AG04450 (cell line): ENCODE data around the gene OSBPL10. TPM values are rescaled to one million over a fixed set of nuclear protein-coding genes. Genes with fewer than 3 reads are reported as not detected.

Source experiments
- CTCF ChIA-PET: fragments of 300-600, 350-600 bp; formaldehyde crosslinking; extraction: SDS; loops from one replicate; lab custom pipeline; 2022; ENCODE audit warnings: antibody characterized with exemption, inconsistent platforms; lab: Charles Lee
- POLR2A ChIA-PET: fragments of 350-600 bp; formaldehyde crosslinking; extraction: SDS; loops from one replicate; lab custom pipeline; 2021; ENCODE audit warnings: antibody characterized with exemption, inconsistent platforms; lab: Yijun Ruan, JAX
- DNase-seq: peaks from one replicate; pipeline ENCODE4 v3.0.0-alpha.2; 2011; ENCODE audit warnings: low read depth, low spot score
- H3K27ac ChIP-seq: one replicate; pipeline ENCODE4 v1.5.1; 2012; ENCODE audit warnings: low read depth, low read length, control low read depth
- H3K27me3 ChIP-seq: one replicate; pipeline ENCODE4 v1.6.0; 2012; ENCODE audit warnings: low read length; ENCODE audit not compliant: control insufficient read depth, insufficient read depth
- H3K4me3 ChIP-seq: 2 replicates; pipeline ENCODE4 v1.5.1; 2011; ENCODE audit warnings: mild to moderate bottlenecking, low read depth, low read length, control low read depth
- H3K9me3 ChIP-seq: 2 replicates; pipeline ENCODE4 v1.5.1; 2012; ENCODE audit warnings: low read length; ENCODE audit not compliant: control insufficient read depth, insufficient read depth
- polyA plus RNA-seq: library from polyadenylated mRNA; depleted of rRNA; stranded (reverse); fragments of >200 nt; gene quantifications from 2 replicates; pipeline ENCODE4 v1.2.3, GENCODE V29; 2011
- TF ChIP-seq, protein P1 (sequence below): IDR thresholded peaks from 2 replicates; pipeline ENCODE4 v1.5.1; 2011; ENCODE audit warnings: low read depth, low read length, control low read depth, inconsistent platforms

The OSBPL10 gene
- polyA plus RNA-seq, 1 experiment = 13.2 TPM

DNA sequence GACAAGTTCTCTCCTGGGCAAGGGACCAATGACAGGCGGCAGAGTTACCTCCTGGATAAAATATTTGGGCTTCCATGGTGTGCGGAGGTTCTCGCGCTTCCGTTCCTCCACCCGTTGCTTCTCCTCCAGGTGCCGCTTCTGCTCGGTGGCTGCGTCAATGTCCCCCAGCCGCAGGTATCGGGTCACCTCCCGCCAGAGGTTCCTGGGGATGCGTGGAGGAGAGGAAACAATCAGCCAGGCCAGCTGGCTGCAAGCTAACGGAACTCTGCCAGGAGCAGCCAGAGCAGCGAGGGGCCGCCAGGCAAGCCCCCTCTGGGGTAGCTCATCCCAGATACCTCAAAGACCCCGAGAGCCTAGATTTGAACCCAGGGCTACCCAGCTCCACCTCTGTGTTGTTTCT is 317.0 kb downstream of the OSBPL10 start:
- DNase-seq = no peak
- Histone ChIP-seq H3K27ac (no peak overlapping the region), H3K9me3 (no peaks in the 10 kb centered on the region), H3K27me3 (no peaks in the 10 kb centered on the region), H3K4me3 (no peak overlapping the region)
- ChIA-PET POLR2A (no interaction called here), CTCF (no interaction called here)
- TF ChIP-seq, protein P1, sequence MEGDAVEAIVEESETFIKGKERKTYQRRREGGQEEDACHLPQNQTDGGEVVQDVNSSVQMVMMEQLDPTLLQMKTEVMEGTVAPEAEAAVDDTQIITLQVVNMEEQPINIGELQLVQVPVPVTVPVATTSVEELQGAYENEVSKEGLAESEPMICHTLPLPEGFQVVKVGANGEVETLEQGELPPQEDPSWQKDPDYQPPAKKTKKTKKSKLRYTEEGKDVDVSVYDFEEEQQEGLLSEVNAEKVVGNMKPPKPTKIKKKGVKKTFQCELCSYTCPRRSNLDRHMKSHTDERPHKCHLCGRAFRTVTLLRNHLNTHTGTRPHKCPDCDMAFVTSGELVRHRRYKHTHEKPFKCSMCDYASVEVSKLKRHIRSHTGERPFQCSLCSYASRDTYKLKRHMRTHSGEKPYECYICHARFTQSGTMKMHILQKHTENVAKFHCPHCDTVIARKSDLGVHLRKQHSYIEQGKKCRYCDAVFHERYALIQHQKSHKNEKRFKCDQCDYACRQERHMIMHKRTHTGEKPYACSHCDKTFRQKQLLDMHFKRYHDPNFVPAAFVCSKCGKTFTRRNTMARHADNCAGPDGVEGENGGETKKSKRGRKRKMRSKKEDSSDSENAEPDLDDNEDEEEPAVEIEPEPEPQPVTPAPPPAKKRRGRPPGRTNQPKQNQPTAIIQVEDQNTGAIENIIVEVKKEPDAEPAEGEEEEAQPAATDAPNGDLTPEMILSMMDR = no peak

DNA sequence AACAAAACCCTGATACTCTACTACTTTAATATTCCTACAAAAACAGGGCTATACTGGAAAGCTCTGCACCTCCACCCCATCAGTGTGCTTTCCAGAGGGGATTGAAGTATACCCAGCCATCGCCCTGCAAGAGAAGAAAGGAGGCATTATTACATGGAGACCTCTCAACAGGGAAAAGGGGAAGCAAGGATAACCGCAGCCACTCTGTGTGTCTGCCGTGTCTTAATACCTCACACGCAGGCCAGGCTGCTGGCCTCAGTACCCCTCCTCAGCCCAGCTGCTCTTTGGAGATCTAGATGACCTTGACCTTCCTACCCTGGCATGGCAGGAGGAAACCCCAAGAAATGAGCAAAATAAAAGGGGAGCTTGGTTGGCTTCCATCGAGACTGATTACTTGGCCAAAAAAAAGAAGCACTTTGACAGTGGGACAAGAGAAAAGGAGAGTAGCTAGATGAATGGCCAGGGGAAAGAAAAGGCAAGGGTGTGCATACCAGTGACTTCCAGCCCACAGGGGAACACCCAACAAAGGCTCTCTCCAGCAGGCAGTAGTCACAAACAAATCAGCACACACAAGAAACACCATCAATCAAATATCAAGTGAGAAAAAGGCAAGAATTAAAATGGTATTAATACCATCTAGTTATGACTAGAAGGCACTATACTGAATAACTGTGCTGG is 318.9 kb downstream of the OSBPL10 start:
- TF ChIP-seq, protein P1 = no peak
- ChIA-PET POLR2A (no interaction called here), CTCF (no interaction called here)
- Histone ChIP-seq H3K4me3 (no peak overlapping the region), H3K27ac (no peak overlapping the region), H3K27me3 (no peaks in the 10 kb centered on the region), H3K9me3 (no peaks in the 10 kb centered on the region)
- no peak for DNase-seq

GRCh38 chr3:31661286-31661685 is 319.8 kb downstream of the OSBPL10 start:
- CTCF ChIA-PET = no interaction called here
- TF ChIP-seq, protein P1 = no peak
- no peak overlapping the region for H3K4me3 ChIP-seq
- no peaks in the 10 kb centered on the region for H3K9me3 ChIP-seq
- H3K27ac ChIP-seq = no peak overlapping the region
- H3K27me3 ChIP-seq = no peaks in the 10 kb centered on the region
- DNase-seq = no peak
- POLR2A ChIA-PET = no interaction called here

- Histone ChIP-seq H3K4me3 (no peak overlapping the region), H3K9me3 (peaks cover 5% of the 10 kb centered on the region; the same call in 1 of the 2 replicates), H3K27me3 (no peaks in the 10 kb centered on the region), H3K27ac (no peak overlapping the region)
- ChIA-PET POLR2A (no interaction called here), CTCF (no interaction called here)
- DNase-seq = no peak
- TF ChIP-seq, protein P1 = no peak
Observed at GRCh38 chr3:31659246-31659645, 321.8 kb downstream of the OSBPL10 start.

- DNase-seq = no peak
- H3K27ac ChIP-seq = no peak overlapping the region
- TF ChIP-seq, protein P1 = no peak
- no peaks in the 10 kb centered on the region for H3K27me3 ChIP-seq
- peaks cover 19% of the 10 kb centered on the region for H3K9me3 ChIP-seq
- CTCF ChIA-PET = no interaction called here
- POLR2A ChIA-PET = no interaction called here
- no peak overlapping the region for H3K4me3 ChIP-seq
Observed at GRCh38 chr3:31654998-31655397, 326.1 kb downstream of the OSBPL10 start.
